Measurements from ENCODE around the gene ARSK.
A peak's percentile ranks its signal among the peaks of the same experiment; 100 is the strongest.

The ARSK gene

DNA sequence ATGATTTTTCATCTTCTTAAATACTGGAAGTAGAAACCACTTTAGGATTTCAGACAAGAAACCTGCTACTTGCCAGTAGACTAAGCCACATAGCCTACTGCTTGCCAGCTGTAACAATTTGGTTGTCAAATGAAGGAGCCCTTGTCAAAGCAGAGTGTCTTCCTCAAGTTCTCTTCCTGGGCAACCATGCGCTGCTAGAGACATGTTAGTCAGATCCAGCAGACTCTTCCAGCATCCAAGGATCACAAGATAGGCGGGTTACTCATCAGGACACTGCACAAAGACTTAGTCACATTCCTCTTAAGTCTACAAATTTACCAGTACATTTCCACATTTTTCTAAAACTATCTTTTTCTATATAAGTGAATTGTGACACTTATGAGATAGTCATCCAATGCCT is 24.5 kb upstream of the ARSK start:
- Histone ChIP-seq H3K27ac (ENCODE audit: low read depth in 2 of 2, low read length in 2 of 2) (no peak overlapping the region), H3K36me3 (ENCODE audit: control insufficient read depth in 2 of 2, insufficient read depth in 2 of 2, low read length in 2 of 2) (peaks cover 16 to 29% of the 10 kb centered on the region in 2 donors), H3K9me3 (ENCODE audit: control insufficient read depth in 2 of 2, low read length in 2 of 2) (no peaks in the 10 kb centered on the region), H3K9ac (ENCODE audit: low read depth in 1 of 2, low read length in 2 of 2) (no peak overlapping the region), H3K4me3 (ENCODE audit: low read length in 2 of 2) (no peak overlapping the region), H3K27me3 (ENCODE audit: control insufficient read depth in 2 of 2, insufficient read depth in 2 of 2, low read length in 2 of 2) (no peaks in the 10 kb centered on the region), H3K4me1 (ENCODE audit: control insufficient read depth in 2 of 2, insufficient read depth in 2 of 2, low read length in 2 of 2) (no peaks in the 10 kb centered on the region)

- Histone ChIP-seq H3K4me3 (ENCODE audit: low read length in 2 of 2) (no peak overlapping the region), H3K9ac (ENCODE audit: low read depth in 1 of 2, low read length in 2 of 2) (no peak overlapping the region), H3K27ac (ENCODE audit: low read depth in 2 of 2, low read length in 2 of 2) (no peak overlapping the region), H3K9me3 (ENCODE audit: control insufficient read depth in 2 of 2, low read length in 2 of 2) (no peaks in the 10 kb centered on the region), H3K27me3 (ENCODE audit: control insufficient read depth in 2 of 2, insufficient read depth in 2 of 2, low read length in 2 of 2) (no peaks in the 10 kb centered on the region), H3K36me3 (ENCODE audit: control insufficient read depth in 2 of 2, insufficient read depth in 2 of 2, low read length in 2 of 2) (peaks cover 21 to 36% of the 10 kb centered on the region in 2 donors), H3K4me1 (ENCODE audit: control insufficient read depth in 2 of 2, insufficient read depth in 2 of 2, low read length in 2 of 2) (no peaks in the 10 kb centered on the region)
These were observed 23.4 kb upstream of the ARSK start for GRCh38 chr5:95531491-95531890.

GRCh38 chr5:95532415-95532814 is 22.5 kb upstream of the ARSK start:
- Histone ChIP-seq H3K27ac (ENCODE audit: low read depth in 2 of 2, low read length in 2 of 2) (no peak overlapping the region), H3K9me3 (ENCODE audit: control insufficient read depth in 2 of 2, low read length in 2 of 2) (no peaks in the 10 kb centered on the region), H3K36me3 (ENCODE audit: control insufficient read depth in 2 of 2, insufficient read depth in 2 of 2, low read length in 2 of 2) (peaks cover 28 to 44% of the 10 kb centered on the region in 2 donors), H3K4me1 (ENCODE audit: control insufficient read depth in 2 of 2, insufficient read depth in 2 of 2, low read length in 2 of 2) (no peaks in the 10 kb centered on the region), H3K27me3 (ENCODE audit: control insufficient read depth in 2 of 2, insufficient read depth in 2 of 2, low read length in 2 of 2) (no peaks in the 10 kb centered on the region), H3K9ac (ENCODE audit: low read depth in 1 of 2, low read length in 2 of 2) (no peak overlapping the region), H3K4me3 (ENCODE audit: low read length in 2 of 2) (no peak overlapping the region)

GRCh38 chr5:95533106-95533505 is 21.8 kb upstream of the ARSK start:
- Histone ChIP-seq H3K9ac (ENCODE audit: low read depth in 1 of 2, low read length in 2 of 2) (no peak overlapping the region), H3K9me3 (ENCODE audit: control insufficient read depth in 2 of 2, low read length in 2 of 2) (no peaks in the 10 kb centered on the region), H3K4me1 (ENCODE audit: control insufficient read depth in 2 of 2, insufficient read depth in 2 of 2, low read length in 2 of 2) (no peaks in the 10 kb centered on the region), H3K4me3 (ENCODE audit: low read length in 2 of 2) (no peak overlapping the region), H3K36me3 (ENCODE audit: control insufficient read depth in 2 of 2, insufficient read depth in 2 of 2, low read length in 2 of 2) (peaks cover 28 to 40% of the 10 kb centered on the region in 2 donors), H3K27ac (ENCODE audit: low read depth in 2 of 2, low read length in 2 of 2) (no peak overlapping the region), H3K27me3 (ENCODE audit: control insufficient read depth in 2 of 2, insufficient read depth in 2 of 2, low read length in 2 of 2) (no peaks in the 10 kb centered on the region)

GRCh38 chr5:95533761-95534160 is 21.1 kb upstream of the ARSK start:
- Histone ChIP-seq H3K27me3 (ENCODE audit: control insufficient read depth in 2 of 2, insufficient read depth in 2 of 2, low read length in 2 of 2) (no peaks in the 10 kb centered on the region), H3K36me3 (ENCODE audit: control insufficient read depth in 2 of 2, insufficient read depth in 2 of 2, low read length in 2 of 2) (peaks cover 25 to 36% of the 10 kb centered on the region in 2 donors), H3K27ac (ENCODE audit: low read depth in 2 of 2, low read length in 2 of 2) (no peak overlapping the region), H3K9me3 (ENCODE audit: control insufficient read depth in 2 of 2, low read length in 2 of 2) (no peaks in the 10 kb centered on the region), H3K9ac (ENCODE audit: low read depth in 1 of 2, low read length in 2 of 2) (no peak overlapping the region), H3K4me3 (ENCODE audit: low read length in 2 of 2) (no peak overlapping the region), H3K4me1 (ENCODE audit: control insufficient read depth in 2 of 2, insufficient read depth in 2 of 2, low read length in 2 of 2) (no peaks in the 10 kb centered on the region)

DNA sequence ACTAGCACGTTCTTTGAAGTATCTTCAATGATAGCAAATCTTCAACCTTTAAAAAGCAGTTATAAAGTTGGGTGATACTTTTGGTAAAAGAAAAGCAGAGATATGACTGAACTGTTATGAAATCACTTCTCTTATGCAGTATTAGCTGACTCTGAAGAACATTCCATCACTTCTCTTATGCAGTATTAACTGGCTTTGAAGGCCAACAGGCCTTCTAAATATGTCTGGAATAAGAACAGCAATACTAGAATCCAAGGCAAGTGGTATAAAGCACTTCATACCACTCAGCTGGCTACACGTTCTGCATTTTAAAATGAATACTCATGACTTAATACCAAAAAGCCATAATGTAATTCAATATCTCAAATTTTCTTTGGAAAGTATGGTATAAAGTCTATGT is 17.4 kb upstream of the ARSK start:
- H3K9ac ChIP-seq (ENCODE audit: low read depth in 1 of 2, low read length in 2 of 2): no peak overlapping the region
- H3K36me3 ChIP-seq (ENCODE audit: control insufficient read depth in 2 of 2, insufficient read depth in 2 of 2, low read length in 2 of 2): peaks cover 29 to 31% of the 10 kb centered on the region in 2 donors
- H3K4me1 ChIP-seq (ENCODE audit: control insufficient read depth in 2 of 2, insufficient read depth in 2 of 2, low read length in 2 of 2): no peaks in the 10 kb centered on the region
- no peak overlapping the region for H3K27ac ChIP-seq (ENCODE audit: low read depth in 2 of 2, low read length in 2 of 2)
- H3K4me3 ChIP-seq (ENCODE audit: low read length in 2 of 2): no peak overlapping the region
- no peaks in the 10 kb centered on the region for H3K9me3 ChIP-seq (ENCODE audit: control insufficient read depth in 2 of 2, low read length in 2 of 2)
- no peaks in the 10 kb centered on the region for H3K27me3 ChIP-seq (ENCODE audit: control insufficient read depth in 2 of 2, insufficient read depth in 2 of 2, low read length in 2 of 2)

- Histone ChIP-seq H3K9me3 (ENCODE audit: control insufficient read depth in 2 of 2, low read length in 2 of 2) (no peaks in the 10 kb centered on the region), H3K9ac (ENCODE audit: low read depth in 1 of 2, low read length in 2 of 2) (no peak overlapping the region), H3K36me3 (ENCODE audit: control insufficient read depth in 2 of 2, insufficient read depth in 2 of 2, low read length in 2 of 2) (peaks cover 25 to 39% of the 10 kb centered on the region in 2 donors), H3K4me3 (ENCODE audit: low read length in 2 of 2) (peak overlapping the region in 1 of 2 donors; percentile 24), H3K27me3 (ENCODE audit: control insufficient read depth in 2 of 2, insufficient read depth in 2 of 2, low read length in 2 of 2) (no peaks in the 10 kb centered on the region), H3K27ac (ENCODE audit: low read depth in 2 of 2, low read length in 2 of 2) (peak overlapping the region in 1 of 2 donors; percentile 14), H3K4me1 (ENCODE audit: control insufficient read depth in 2 of 2, insufficient read depth in 2 of 2, low read length in 2 of 2) (peaks cover 2 to 3% of the 10 kb centered on the region in 2 donors)
These were observed 11.7 kb upstream of the ARSK start for GRCh38 chr5:95543017-95543705.

- H3K9ac ChIP-seq (ENCODE audit: low read depth in 1 of 2, low read length in 2 of 2): no peak overlapping the region
- H3K27me3 ChIP-seq (ENCODE audit: control insufficient read depth in 2 of 2, insufficient read depth in 2 of 2, low read length in 2 of 2): no peaks in the 10 kb centered on the region
- peaks cover 5% of the 10 kb centered on the region in 2 donors for H3K4me1 ChIP-seq (ENCODE audit: control insufficient read depth in 2 of 2, insufficient read depth in 2 of 2, low read length in 2 of 2)
- no peak overlapping the region for H3K4me3 ChIP-seq (ENCODE audit: low read length in 2 of 2)
- H3K27ac ChIP-seq (ENCODE audit: low read depth in 2 of 2, low read length in 2 of 2): no peak overlapping the region
- H3K9me3 ChIP-seq (ENCODE audit: control insufficient read depth in 2 of 2, low read length in 2 of 2): no peaks in the 10 kb centered on the region
- H3K36me3 ChIP-seq (ENCODE audit: control insufficient read depth in 2 of 2, insufficient read depth in 2 of 2, low read length in 2 of 2): peaks cover 18 to 27% of the 10 kb centered on the region in 2 donors
These were observed 5.9 kb upstream of the ARSK start for GRCh38 chr5:95549030-95549429.

DNA sequence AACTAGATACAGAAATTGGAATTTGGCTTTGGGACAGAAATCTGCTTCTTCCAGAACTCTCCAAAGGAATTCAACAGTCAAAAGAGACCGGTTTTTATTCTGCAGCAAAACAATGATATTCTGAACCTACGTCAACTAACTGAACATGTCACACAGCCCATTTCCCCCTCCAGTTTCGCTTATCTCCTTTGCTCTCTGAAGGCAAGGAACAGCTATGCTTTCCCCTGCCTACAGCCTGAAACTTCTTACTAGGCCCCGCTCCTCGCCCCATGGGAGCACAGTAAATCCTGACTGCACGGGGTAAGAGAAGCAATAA is 612 bp upstream of the ARSK start:
- Histone ChIP-seq H3K4me3 (ENCODE audit: low read length in 2 of 2) (peak overlapping the region; percentile 98 to 99), H3K9me3 (ENCODE audit: control insufficient read depth in 2 of 2, low read length in 2 of 2) (no peaks in the 10 kb centered on the region), H3K9ac (ENCODE audit: low read depth in 1 of 2, low read length in 2 of 2) (peak overlapping the region; percentile 87 to 95), H3K27me3 (ENCODE audit: control insufficient read depth in 2 of 2, insufficient read depth in 2 of 2, low read length in 2 of 2) (no peaks in the 10 kb centered on the region), H3K36me3 (ENCODE audit: control insufficient read depth in 2 of 2, insufficient read depth in 2 of 2, low read length in 2 of 2) (peaks cover 0 to 3% of the 10 kb centered on the region in 2 donors), H3K27ac (ENCODE audit: low read depth in 2 of 2, low read length in 2 of 2) (peak overlapping the region; percentile 85 to 90), H3K4me1 (ENCODE audit: control insufficient read depth in 2 of 2, insufficient read depth in 2 of 2, low read length in 2 of 2) (peaks cover 14 to 16% of the 10 kb centered on the region in 2 donors)

- Histone ChIP-seq H3K4me1 (ENCODE audit: control insufficient read depth in 2 of 2, insufficient read depth in 2 of 2, low read length in 2 of 2) (peaks cover 14 to 16% of the 10 kb centered on the region in 2 donors), H3K36me3 (ENCODE audit: control insufficient read depth in 2 of 2, insufficient read depth in 2 of 2, low read length in 2 of 2) (no peaks in the 10 kb centered on the region), H3K9ac (ENCODE audit: low read depth in 1 of 2, low read length in 2 of 2) (peak overlapping the region; percentile 87 to 95), H3K27me3 (ENCODE audit: control insufficient read depth in 2 of 2, insufficient read depth in 2 of 2, low read length in 2 of 2) (no peaks in the 10 kb centered on the region), H3K4me3 (ENCODE audit: low read length in 2 of 2) (peak overlapping the region; percentile 98 to 99), H3K27ac (ENCODE audit: low read depth in 2 of 2, low read length in 2 of 2) (peak overlapping the region; percentile 85 to 90), H3K9me3 (ENCODE audit: control insufficient read depth in 2 of 2, low read length in 2 of 2) (no peaks in the 10 kb centered on the region)
These were observed 652 bp downstream of the ARSK start for GRCh38 chr5:95555553-95555952.
